HTR-8/SVneo (cell line): Measurements from ENCODE around the gene PHLPP1.

Experiments
- DNase-seq: peaks from one replicate; pipeline ENCODE4 v3.0.0; 2011; ENCODE audit warnings: low spot score, mixed read lengths; ENCODE audit not compliant: insufficient read length
- FAIRE-seq: peaks from 2 replicates; lab custom pipeline; 2011; peaks lifted over from hg19 to GRCh38; lab: Jason Lieb, UNC

The PHLPP1 gene

DNA sequence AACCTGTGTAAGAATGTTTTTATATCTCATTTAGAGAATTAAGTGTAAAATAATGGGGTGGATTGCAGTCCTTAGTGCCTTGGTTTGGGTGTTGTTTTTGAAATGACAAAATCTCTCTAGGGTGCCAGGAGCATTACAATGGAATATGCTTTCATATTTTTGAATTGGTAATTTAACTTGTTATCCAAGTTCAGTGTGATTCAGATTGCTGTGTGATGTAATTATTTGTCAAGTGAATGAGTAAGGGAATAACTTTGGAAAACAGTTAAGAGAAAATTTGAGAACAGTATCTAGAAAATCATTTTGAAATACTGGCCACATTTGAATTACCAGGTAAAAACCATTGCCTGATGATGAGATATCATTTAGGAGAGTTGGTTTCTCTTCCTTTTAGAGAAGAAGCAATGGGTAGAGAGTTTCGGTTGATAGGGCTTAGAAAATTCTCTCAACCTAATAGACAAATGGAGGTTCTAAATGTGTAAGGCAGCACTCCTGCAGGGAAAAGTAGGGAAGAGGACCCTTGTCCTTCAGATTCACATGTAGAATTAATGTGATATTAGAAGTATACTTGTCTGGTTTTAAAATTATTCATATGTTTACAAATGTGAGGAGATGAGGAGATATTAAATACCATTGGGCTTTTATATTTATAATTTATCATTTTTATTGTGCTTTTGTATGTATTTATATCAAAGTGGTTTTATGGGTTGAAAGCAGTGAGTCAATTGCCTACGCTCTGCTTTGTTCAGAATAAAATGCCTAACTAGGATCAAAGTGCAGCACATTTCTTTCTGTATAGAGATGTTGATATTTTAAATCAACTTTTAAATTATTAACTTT, 124.8 kb downstream of the PHLPP1 start:
- no peak for DNase-seq
- FAIRE-seq: no peak

DNA sequence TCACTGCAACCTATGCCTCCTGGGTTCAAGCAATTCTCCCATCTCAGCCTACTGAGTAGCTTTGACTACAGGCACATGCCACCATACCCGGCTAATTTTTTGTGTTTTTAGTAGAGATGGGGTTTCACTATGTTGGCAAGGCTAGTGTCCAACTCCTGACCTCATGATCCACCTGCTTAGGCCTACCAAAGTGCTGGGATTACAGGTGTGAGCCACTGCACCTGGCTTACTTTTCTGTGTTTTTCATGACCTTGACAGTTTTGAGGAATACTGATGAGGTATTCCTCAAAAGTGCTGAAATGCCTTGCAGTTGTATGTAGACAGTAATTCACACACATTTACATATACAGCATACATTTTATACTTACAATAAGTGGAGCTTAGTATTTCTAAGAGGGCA, 126.1 kb downstream of the PHLPP1 start:
- no peak for FAIRE-seq

DNA sequence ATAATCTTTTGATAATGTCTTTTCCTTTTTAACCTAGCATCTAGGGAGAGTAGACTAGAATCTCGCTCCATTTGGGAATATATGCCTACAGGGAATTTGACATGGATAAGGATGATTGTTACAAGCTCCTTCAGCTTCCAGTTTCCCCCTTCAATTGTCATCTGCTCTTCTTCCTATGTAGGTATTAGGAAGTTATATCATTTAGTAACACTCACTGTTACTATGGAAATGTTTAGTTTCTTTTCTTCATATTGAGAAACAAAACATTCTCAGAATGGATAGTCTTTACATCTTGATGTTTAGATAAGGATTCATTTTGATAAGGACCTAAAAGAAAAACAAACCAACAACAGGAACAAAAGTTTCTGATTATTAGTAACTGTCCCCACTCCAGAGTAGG, 127.6 kb downstream of the PHLPP1 start:
- FAIRE-seq (no peak), DNase-seq (no peak)

More for the DNA sequence above, 126.1 kb downstream of the PHLPP1 start:
- DNase-seq: no peak

DNA sequence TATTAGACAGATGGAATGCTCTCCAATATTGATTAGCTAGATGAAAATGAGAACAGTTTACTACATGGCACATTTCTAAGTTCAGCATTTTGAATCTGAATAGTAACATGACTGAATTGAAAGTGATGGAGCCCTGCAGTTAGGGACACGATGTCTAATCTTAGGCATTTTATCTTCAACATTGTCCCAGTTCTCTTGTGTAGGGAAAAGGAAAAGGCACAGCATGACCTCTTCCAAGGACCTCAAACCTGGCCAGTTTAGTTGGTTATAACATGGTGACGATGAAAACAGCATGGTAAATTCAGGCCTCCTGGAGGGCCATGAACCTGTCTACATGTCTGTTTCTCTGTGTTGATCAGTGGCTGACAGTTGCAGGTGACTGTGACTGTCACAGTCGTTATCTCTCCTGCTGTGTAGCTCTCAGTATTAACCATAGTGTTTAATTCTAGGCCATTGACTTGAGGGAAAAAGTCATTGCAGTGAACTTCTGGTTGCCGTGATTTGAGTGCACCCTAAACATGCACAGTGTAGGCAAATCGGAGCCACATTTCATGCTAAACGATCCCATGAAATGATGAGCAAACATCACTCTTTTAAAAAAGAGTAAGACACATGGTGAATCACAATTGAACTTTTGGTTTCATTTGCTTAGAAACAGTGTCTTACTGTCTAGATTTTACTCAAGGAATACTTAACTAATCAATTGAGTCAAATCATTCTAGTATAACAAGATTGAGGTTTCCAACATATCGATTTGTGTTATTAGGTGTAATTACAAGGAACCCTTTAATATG, 129.7 kb downstream of the PHLPP1 start:
- FAIRE-seq (no peak), DNase-seq (no peak)

DNA sequence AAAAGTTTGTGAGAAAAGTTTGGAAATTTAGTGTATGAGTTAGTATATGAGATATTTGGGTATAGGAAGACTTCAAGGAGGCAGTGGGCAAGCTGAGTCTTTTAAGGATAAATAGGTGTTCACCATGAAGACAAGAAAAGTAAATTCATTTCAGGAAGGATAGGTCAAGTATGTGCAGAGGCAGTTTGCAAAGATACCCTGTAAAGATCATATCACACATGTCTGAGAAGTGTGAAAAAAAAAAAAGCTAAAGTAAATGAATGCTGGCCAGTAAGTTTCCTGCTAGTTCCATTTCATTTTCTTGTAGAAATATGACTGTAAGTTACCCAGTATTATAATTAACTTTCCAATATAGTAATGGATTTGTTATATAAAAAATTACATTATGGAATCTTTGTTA, 131.0 kb downstream of the PHLPP1 start:
- FAIRE-seq (no peak), DNase-seq (no peak)

DNA sequence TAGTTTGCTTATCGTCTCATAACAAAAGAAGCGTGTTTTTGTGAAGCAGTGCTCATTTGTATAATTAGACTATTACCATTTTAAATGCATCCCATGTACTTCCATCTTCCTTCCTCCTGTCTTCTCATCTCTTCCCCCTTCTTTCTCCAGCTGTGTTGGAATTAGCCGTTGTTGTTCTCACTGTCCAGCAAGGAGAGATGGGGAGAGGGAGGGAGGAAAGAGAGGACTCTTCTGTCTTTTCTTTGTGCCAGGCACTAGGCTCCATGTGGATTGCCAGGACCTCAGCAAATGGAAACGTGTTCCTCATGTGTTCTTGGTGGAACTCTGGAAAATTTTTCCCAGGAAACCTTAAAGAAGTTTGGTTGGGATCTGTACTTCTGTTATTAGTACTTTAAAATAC, 131.7 kb downstream of the PHLPP1 start:
- FAIRE-seq (no peak), DNase-seq (no peak)

DNA sequence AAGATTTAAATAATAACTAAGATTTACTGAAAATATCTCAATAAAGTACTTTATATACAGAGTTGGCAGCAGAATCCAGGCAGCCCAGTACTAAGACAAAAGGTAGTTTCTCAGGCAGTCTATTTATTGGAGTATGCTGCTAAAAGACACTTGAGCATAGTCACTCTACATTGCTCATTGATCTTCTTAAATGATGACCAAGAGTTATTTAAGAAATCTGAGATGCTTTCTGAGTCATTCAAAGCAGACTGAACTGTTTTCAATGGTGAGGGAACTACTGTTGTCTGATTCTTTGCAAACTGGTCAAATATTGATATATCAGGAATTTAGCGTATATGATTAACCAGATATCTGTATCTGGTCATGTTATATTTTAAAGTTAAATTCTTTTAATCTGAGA, 133.6 kb downstream of the PHLPP1 start:
- DNase-seq (no peak), FAIRE-seq (no peak)

DNA sequence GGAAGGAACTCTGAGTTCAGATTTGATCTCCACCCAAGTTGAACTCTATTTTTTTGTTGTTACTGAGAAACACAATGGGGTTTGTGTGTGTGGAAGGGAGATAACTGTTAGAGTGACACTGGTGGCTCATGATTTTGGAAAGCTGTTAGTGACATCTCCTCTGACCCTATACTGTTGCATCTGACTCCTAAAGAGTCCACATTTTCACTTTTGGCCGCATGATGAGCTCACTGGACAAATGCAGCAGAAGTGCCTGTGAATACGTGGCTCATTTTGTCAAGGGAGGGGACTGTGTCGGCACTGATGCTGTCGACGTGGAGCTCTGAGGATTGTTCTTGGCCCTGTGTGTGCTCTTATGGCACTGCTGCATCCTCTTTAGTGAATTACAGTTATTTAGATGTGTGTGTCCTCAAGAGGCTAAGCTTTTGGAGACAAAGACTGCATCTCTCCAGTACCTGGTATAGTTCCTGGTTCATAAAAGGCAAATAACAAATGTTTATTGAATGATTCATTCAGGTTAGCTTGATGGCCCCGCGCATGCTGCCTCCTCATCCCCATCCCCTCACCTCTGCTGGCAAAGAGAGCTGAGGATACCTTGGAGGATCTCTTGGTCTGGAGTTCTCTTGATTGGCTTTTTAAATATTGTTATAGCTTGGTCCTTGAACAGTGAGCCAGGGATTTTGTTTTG, 135.4 kb downstream of the PHLPP1 start:
- FAIRE-seq: no peak
- no peak for DNase-seq

DNA sequence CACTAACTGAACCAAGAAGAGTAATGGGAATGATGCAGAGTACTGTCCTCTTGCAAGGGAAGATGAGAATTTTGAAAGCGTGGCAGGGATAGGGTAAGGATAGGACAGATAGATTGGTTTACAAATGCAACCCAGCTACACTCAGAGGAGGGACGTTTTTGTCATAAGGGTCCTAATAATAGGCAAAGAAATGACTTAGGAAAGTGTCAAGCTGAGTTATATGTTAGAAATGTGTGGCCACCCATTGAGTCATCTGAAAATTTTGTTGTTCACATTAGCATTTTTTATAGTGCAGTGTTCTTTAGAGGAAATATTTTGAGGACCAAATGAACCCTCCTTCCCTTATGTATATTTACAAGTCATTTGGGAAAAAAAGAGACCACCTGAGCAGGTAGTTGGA, 137.5 kb downstream of the PHLPP1 start:
- no peak for FAIRE-seq
- no peak for DNase-seq

DNA sequence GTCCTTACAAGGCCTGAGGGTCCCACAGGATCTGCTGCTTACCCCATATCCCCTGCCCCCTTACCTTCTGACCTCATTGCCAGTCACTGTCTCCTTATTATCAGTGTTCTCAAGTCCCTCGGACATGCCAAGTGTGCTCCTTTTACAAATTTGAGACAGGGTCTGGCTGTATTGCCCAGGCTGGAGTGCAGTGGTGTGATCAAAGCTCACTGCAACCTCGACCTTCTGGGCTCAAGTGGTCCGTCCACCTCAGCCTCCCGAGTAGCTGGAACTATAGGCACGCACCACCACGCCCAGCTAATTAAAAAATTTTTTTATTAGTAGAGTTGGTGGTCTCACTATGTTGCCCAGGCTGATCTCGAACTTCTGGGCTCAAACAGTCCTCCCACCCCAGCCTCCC, 141.0 kb downstream of the PHLPP1 start:
- no peak for FAIRE-seq
- DNase-seq: no peak

DNA sequence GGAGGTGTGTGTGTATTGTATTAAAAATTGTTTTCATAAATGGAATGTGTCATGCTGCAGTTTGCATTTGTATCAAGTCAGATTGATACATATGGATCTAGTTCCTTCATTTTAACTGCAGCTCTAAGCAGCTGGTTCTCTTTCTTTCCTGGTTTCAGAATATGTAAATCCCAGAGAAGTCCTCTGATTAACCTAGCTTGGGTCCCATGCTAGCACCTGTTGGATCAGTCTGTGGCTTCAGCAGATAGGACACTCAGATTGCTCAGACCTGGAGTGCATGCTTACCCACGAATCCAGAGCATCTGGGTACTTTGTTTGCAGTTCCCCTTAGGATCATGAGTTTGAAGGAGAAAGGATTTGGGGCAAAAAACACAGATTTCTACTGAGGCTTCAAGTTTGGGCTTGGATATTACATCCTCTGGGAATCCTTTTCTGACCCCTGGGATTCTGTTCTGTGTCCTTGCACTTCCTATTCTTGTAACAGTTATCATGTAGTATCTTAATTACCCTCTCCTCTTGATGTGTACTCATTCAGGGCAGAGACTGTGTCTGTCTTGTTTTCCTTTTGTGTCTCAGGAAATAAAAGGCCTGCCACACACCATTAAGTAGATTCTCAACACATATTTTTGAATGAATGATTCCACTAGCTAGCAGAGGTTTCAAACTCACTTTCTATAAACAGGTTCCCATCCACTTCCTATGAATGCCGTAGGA, 142.1 kb downstream of the PHLPP1 start:
- DNase-seq (no peak), FAIRE-seq (no peak)

DNA sequence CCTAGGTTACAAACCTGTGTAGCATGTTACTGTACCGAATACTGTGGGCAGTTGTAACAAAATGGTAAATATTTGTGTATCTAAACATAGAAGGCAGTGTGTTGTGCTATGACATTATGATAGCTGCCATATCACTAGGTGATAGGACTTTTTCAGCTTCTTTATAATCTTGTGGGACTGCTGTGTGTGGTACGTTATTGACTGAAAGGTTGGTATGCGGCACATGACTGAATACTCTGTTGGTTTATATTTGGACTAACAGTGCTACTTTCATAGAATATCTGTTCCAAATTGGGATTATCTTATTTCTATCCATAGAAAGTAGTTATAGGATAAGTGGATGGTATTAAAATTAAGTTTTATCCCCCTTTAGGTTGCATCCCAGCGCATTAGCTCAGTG, 144.7 kb downstream of the PHLPP1 start:
- FAIRE-seq: no peak
- DNase-seq: no peak

DNA sequence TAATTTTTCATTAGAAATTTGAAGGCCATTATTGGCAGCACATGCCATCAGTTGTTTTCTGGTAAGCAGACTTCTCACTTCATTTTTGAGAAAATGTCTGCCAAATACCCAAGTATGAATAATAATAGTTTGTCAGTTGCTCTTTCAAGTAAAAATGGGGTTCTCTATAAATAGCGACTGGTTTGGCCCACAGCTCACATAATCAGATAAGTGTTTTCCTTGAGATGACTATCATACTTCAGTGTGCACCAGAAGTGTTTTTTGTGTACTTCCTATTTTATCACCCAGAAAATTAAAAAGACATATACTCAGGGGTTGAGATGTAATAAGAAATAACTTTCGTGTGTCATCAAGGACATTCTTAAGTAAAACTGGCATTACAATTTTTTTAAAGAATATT, 147.1 kb downstream of the PHLPP1 start:
- DNase-seq: no peak
- no peak for FAIRE-seq

DNA sequence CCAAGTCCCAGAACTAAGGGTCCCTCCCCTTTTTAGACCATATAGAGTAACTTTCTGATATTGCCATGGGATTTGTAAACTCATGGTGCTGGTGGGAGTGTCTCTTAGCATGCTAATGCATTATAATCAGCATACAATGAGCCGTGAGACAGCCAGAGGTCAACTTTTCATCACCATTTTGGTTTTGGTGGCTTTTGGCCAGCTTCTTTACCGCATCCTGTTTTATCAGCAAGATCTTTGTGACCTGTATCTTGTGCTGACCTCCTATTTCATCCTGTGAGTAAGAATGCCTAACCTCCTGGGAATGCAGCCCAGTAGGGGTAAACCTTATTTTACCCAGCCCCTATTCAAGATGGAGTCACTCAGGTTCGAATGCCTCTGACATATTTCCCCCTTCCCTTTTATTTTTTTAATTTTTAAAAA, 148.2 kb downstream of the PHLPP1 start:
- FAIRE-seq (no peak), DNase-seq (no peak)

DNA sequence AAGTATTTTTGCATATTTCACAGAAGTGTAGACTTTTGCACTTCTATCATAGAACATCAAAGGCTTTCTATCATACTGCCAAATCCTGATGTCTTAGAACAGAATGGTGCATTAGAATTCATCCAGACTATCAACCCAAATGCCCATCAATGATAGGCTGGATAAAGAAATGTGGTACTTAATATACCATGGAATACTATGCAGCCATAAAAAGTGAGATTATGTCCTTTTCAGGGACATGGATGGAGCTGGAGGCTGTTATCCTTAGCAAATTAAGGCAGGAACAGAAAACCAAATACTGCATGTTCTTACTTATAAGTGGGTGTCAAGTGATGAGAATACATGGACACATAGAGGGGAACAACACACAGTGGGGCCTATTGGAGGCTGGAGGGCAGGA, 150.2 kb downstream of the PHLPP1 start:
- FAIRE-seq (no peak), DNase-seq (no peak)

DNA sequence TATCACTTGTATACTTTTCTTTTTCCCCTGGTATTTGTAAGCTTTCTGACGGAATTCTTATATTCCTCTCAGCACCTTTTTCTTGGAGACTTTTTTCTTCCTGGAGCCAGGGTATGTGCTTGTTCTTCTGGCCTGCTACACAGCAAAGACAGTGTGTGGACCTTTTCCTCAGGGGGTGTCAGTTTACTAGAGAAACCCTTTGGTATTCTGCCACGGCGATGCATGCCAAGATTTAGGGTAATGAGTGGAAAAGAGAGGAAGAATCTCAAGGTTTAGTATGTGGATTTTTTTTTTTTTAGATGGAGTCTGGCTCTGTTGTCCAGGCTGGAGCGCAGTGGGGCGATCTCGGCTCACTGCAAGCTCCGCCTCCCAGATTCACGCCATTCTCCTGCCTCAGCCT, 152.2 kb downstream of the PHLPP1 start:
- FAIRE-seq (no peak), DNase-seq (no peak)

DNA sequence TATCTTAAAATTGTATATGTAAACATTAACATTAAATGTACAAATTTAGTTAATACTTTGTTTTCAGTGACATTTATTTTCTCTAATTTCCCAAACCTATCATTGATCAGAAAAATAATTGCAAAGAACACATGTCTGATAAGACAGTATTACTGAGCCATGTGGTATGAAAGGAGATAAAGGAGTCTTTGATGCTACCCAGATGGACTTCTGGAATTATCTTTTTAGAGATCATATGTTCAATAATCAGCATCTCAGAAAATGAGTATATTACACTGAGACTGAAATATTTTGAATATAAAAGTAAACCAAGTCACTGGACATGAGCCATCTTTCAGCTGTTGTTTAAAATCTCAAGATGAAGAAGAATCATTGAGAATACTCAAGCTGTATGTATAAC, 153.3 kb downstream of the PHLPP1 start:
- DNase-seq: no peak
- no peak for FAIRE-seq

DNA sequence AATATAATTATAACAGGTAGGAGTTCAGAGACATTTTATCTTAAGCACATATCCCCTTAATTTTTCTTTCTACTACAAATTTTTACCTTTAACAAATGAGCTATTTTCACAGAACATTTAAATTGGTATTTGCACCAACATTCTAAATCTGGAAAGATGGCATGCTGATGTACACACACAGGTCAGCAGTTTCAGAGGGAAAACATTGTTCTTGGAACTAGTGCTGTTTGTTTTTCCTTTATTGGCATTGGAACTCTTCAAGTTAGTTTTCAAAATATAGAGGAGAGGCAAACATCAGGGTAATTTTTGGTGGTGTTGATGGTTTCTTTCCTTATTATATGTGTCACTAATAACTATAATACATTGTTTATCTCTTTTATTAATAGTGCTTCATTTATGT, 155.3 kb downstream of the PHLPP1 start:
- no peak for DNase-seq
- no peak for FAIRE-seq

DNA sequence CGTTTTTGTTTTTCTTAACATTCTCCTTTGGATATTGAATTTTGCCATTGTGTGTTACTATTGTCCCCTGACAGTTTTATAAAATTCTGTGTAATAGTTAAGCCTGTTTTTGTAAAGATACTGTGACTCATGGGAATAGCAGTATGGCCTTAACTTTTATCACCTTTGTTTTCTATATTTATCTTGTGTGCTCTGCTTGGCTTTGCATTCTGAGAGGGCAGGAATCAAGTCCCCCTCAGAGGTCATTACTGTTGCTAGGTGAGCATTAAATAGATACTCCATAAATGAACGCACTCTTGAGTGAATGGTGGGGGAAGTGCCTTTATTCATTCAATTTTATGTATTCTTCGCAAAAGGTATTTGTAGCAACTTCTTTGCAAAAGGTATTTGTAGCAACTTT, 160.0 kb downstream of the PHLPP1 start:
- DNase-seq (no peak), FAIRE-seq (no peak)

DNA sequence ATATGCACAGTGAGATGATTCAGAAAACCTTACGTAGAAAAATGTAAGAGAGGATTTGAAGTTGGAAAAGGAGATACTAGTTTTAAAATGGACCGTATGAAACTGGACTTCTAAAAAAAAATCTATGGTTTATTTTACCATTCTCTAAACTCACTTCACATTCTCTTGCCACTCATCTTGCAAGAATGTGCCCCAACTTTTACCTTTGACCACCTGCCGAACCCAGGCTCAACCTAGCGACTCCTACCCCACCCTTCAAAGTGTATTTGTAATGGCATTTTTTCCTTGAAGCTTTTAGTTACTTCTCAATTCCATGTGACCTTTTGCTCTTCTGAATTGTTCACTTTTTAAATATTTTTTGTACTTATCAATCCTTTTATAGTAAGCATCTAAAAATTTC, 160.8 kb downstream of the PHLPP1 start:
- no peak for FAIRE-seq
- DNase-seq: no peak
